CD4-positive, alpha-beta T cell (primary cell): ENCODE data around the gene UBE2N. TPM values are rescaled to one million over a fixed set of nuclear protein-coding genes. Genes with fewer than 3 reads are reported as not detected.

Experiments
- ATAC-seq: fragments of 200-7000 bp; cut with Tn5 transposase; one replicate; pipeline ENCODE4 v1.10.0; 2022; ENCODE audit warnings: mild to moderate bottlenecking; ENCODE audit not compliant: poor library complexity
- CTCF ChIA-PET: fragments of 350-600 bp; sonication (Branson Sonifier 250); formaldehyde crosslinking; loops from one replicate; lab custom pipeline; 2021; ENCODE audit warnings: antibody characterized with exemption, inconsistent platforms; lab: Charles Lee
- POLR2A ChIA-PET: fragments of 350-600 bp; sonication (Branson Sonifier 250); formaldehyde crosslinking; loops from one replicate; lab custom pipeline; 2021; ENCODE audit warnings: antibody characterized with exemption, inconsistent platforms; lab: Charles Lee
- DNase-seq, 14 experiments: peaks; one replicate each; pipeline ENCODE4 v3.0.0-alpha.2; 2013 to 2020; ENCODE audit warnings: mixed read lengths in 2 of 14
- H3K27ac ChIP-seq, 2 donors: one replicate each; pipeline versions ENCODE4 v1.5.1 to v1.7.0; 2013; ENCODE audit warnings: low read length in 2 of 2, low read depth in 1 of 2, mild to moderate bottlenecking in 1 of 2
- H3K27me3 ChIP-seq, 2 experiments: 1 replicate in 1 of 2; 2 replicates in 1 of 2; pipeline versions ENCODE4 v1.6.1 to v1.7.0; 2013; ENCODE audit warnings: low read length in 2 of 2, control low read depth in 1 of 2, mild to moderate bottlenecking in 1 of 2, moderate library complexity in 1 of 2; ENCODE audit not compliant: insufficient read depth in 2 of 2, control insufficient read depth in 1 of 2
- H3K36me3 ChIP-seq: one replicate; pipeline ENCODE4 v1.6.1; 2013; ENCODE audit warnings: low read length, control low read depth; ENCODE audit not compliant: insufficient read depth
- H3K4me1 ChIP-seq: one replicate; pipeline ENCODE4 v1.6.1; 2013; ENCODE audit warnings: low read length, control low read depth; ENCODE audit not compliant: insufficient read depth
- H3K4me3 ChIP-seq: one replicate; pipeline ENCODE4 v1.5.1; 2013; ENCODE audit warnings: mild to moderate bottlenecking, low read length, moderate library complexity
- H3K9me3 ChIP-seq, 2 experiments: 1 replicate in 1 of 2; 2 replicates in 1 of 2; pipeline versions ENCODE4 v1.6.1 to v1.7.0; 2013; ENCODE audit warnings: low read length in 2 of 2, mild to moderate bottlenecking in 2 of 2, control low read depth in 1 of 2, moderate library complexity in 1 of 2; ENCODE audit not compliant: control insufficient read depth in 1 of 2, insufficient read depth in 1 of 2
- H3K27ac Mint-ChIP-seq: one replicate; pipeline ENCODE4 v1.8.0; 2020; ENCODE audit warnings: mixed read lengths
- H3K27me3 Mint-ChIP-seq: one replicate; pipeline ENCODE4 v1.8.0; 2021; ENCODE audit warnings: mixed read lengths
- H3K36me3 Mint-ChIP-seq: one replicate; pipeline ENCODE4 v1.8.0; 2021; ENCODE audit warnings: low read depth, mixed read lengths
- H3K4me1 Mint-ChIP-seq: one replicate; pipeline ENCODE4 v1.8.0; 2021; ENCODE audit warnings: low read depth, mixed read lengths
- H3K4me3 Mint-ChIP-seq: one replicate; pipeline ENCODE4 v1.8.0; 2020; ENCODE audit warnings: mild to moderate bottlenecking, mixed read lengths
- H3K9me3 Mint-ChIP-seq: one replicate; pipeline ENCODE4 v1.8.0; 2020; ENCODE audit warnings: mixed read lengths
- intact Hi-C, 2 experiments: fragments of 100-400 bp; cut with DNase I in 1 of 2; cut with micrococcal nuclease in 1 of 2; formaldehyde crosslinking; loops; one replicate each; pipeline versions ENCODE4 v1.15.1 to v1.9.0; 2023 to 2025; cut with DNase I, micrococcal nuclease
- total RNA-seq, 174 experiments: library from RNA in 2 of 174; stranded (reverse) in 2 of 174; gene quantifications; one replicate each; pipeline ENCODE4 v1.2.3 and lab custom pipeline; 2021 to 2026
- TF ChIP-seq, protein P1 (sequence below): fragments of 200-600 bp; IDR thresholded peaks from one replicate; pipeline ENCODE4 v1.8.0; 2022; ENCODE audit warnings: antibody characterized with exemption, mild to moderate bottlenecking

Gene UBE2N
- total RNA-seq, 2 experiments from 2014 or later: 89.8 to 101 TPM

- Histone ChIP-seq H3K27me3 (no peaks in the 10 kb centered on the region), H3K4me1 (peaks cover 15% of the 10 kb centered on the region), H3K27ac (no peak overlapping the region), H3K9me3 (no peaks in the 10 kb centered on the region), H3K4me3 (no peak overlapping the region), H3K36me3 (peaks cover 41% of the 10 kb centered on the region)
- Mint-ChIP-seq H3K4me3 (no peak overlapping the region), H3K4me1 (peaks cover 35% of the 10 kb centered on the region), H3K27ac (peak overlapping the region; percentile 16), H3K9me3 (no peaks in the 10 kb centered on the region), H3K27me3 (no peaks in the 10 kb centered on the region), H3K36me3 (peaks cover 76% of the 10 kb centered on the region)
- ChIA-PET CTCF (interaction anchor here (0.5 to 1.6 kb wide), 2 partner anchors 11 to 44 kb away, joined by 3 to 6 read pairs; no protein-coding TSS in a partner anchor), POLR2A (no interaction called here)
- intact Hi-C loops: no loop called here
- ATAC-seq (no peak), DNase-seq (no peak)
- TF ChIP-seq, protein P1, sequence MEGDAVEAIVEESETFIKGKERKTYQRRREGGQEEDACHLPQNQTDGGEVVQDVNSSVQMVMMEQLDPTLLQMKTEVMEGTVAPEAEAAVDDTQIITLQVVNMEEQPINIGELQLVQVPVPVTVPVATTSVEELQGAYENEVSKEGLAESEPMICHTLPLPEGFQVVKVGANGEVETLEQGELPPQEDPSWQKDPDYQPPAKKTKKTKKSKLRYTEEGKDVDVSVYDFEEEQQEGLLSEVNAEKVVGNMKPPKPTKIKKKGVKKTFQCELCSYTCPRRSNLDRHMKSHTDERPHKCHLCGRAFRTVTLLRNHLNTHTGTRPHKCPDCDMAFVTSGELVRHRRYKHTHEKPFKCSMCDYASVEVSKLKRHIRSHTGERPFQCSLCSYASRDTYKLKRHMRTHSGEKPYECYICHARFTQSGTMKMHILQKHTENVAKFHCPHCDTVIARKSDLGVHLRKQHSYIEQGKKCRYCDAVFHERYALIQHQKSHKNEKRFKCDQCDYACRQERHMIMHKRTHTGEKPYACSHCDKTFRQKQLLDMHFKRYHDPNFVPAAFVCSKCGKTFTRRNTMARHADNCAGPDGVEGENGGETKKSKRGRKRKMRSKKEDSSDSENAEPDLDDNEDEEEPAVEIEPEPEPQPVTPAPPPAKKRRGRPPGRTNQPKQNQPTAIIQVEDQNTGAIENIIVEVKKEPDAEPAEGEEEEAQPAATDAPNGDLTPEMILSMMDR: no peak
These were observed 32.9 kb downstream of the UBE2N start for GRCh38 chr12:93408813-93409212.

- CTCF ChIA-PET: interaction anchor here (0.9 to 1.1 kb wide), 2 partner anchors 11 to 12 kb away, joined by 3 to 4 read pairs; no protein-coding TSS in a partner anchor
- Mint-ChIP-seq H3K36me3 (peaks cover 80% of the 10 kb centered on the region), H3K9me3 (no peaks in the 10 kb centered on the region), H3K27me3 (no peaks in the 10 kb centered on the region), H3K4me1 (peaks cover 26% of the 10 kb centered on the region), H3K27ac (peak overlapping the region; percentile 16), H3K4me3 (no peak overlapping the region)
- peaks cover 7% of the 10 kb centered on the region for H3K4me1 ChIP-seq
- TF ChIP-seq, protein P1: no peak
- POLR2A ChIA-PET: no interaction called here
- intact Hi-C loops: no loop called here
- peaks cover 41% of the 10 kb centered on the region for H3K36me3 ChIP-seq
- ATAC-seq (no peak), DNase-seq (no peak)
- H3K4me3 ChIP-seq: no peak overlapping the region
- no peaks in the 10 kb centered on the region for H3K9me3 ChIP-seq
- H3K27ac ChIP-seq: no peak overlapping the region
- no peaks in the 10 kb centered on the region for H3K27me3 ChIP-seq
These were observed 33.8 kb downstream of the UBE2N start for GRCh38 chr12:93407963-93408283.

DNA sequence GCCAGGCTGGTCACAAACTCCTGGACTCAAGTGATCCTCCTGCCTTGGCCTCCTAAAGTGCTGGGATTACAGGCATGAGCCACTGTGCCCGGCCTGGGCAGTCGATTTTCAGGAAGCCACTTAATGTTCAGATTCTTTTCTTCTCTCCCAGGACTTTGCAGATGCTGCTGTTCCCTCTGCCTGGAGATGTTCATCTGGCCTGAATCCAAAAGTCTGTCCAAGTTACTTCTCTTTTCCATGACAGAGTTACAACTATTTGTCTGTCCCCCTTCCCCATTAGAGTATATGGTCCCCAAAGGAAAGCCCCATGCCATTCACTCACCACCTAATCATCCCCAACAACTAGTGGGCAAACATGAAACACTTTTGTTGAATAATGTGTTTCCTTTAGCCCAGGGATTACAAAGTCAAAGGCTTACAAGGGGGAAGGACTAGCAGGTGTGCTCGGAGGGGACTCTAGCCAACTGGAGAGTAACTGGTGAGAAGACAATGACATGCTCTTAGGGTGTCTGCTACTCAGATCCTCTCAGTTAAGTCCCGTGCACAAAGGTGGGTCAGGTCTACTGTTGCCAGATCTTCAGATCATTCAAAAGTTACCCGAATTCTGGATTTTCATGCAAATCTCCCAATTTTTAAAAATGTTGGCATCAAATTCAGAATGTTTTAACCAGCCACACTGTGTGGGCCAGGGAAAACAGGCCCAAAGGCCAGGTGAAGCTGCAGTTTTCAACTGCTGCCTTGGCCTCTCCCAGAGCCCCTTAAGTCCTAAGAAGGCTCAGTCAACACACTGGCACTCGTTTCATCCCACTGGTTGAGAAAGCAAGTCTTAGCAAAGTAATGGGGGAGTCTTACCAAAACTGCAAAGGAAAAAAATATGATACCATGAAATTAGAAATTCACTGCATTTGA lies 34.4 kb downstream of the UBE2N start:
- Mint-ChIP-seq H3K4me1 (peaks cover 25% of the 10 kb centered on the region), H3K9me3 (no peaks in the 10 kb centered on the region), H3K27ac (peak overlapping the region; percentile 16), H3K36me3 (peaks cover 84% of the 10 kb centered on the region), H3K27me3 (no peaks in the 10 kb centered on the region), H3K4me3 (no peak overlapping the region)
- no peaks in the 10 kb centered on the region for H3K9me3 ChIP-seq
- ChIA-PET POLR2A (no interaction called here), CTCF (interaction anchor here (0.9 to 1.1 kb wide), 2 partner anchors 10 to 12 kb away, joined by 3 to 4 read pairs; no protein-coding TSS in a partner anchor)
- H3K4me1 ChIP-seq: peaks cover 7% of the 10 kb centered on the region
- H3K27me3 ChIP-seq: no peaks in the 10 kb centered on the region
- TF ChIP-seq, protein P1: no peak
- intact Hi-C loops: no loop called here
- H3K4me3 ChIP-seq: no peak overlapping the region
- no peak overlapping the region for H3K27ac ChIP-seq
- DNase-seq: no peak
- H3K36me3 ChIP-seq: peaks cover 41% of the 10 kb centered on the region
- ATAC-seq: no peak
